Activated CD8-positive, alpha-beta memory T cell treated with anti-CD3 and anti-CD28 coated beads, Interleukin-2, amount 50 U/mL, for 48 hours (primary cell): ENCODE data around the gene TMEM221.
"Not testable (repeated sequence)": the region's sequence is repeated elsewhere in the genome, so short reads cannot be mapped to it uniquely, and the experiment has no call there.

ENCODE experiments used
- DNase-seq: peaks from one replicate; pipeline ENCODE4 v3.0.0-alpha.2; 2020

The TMEM221 gene

DNA sequence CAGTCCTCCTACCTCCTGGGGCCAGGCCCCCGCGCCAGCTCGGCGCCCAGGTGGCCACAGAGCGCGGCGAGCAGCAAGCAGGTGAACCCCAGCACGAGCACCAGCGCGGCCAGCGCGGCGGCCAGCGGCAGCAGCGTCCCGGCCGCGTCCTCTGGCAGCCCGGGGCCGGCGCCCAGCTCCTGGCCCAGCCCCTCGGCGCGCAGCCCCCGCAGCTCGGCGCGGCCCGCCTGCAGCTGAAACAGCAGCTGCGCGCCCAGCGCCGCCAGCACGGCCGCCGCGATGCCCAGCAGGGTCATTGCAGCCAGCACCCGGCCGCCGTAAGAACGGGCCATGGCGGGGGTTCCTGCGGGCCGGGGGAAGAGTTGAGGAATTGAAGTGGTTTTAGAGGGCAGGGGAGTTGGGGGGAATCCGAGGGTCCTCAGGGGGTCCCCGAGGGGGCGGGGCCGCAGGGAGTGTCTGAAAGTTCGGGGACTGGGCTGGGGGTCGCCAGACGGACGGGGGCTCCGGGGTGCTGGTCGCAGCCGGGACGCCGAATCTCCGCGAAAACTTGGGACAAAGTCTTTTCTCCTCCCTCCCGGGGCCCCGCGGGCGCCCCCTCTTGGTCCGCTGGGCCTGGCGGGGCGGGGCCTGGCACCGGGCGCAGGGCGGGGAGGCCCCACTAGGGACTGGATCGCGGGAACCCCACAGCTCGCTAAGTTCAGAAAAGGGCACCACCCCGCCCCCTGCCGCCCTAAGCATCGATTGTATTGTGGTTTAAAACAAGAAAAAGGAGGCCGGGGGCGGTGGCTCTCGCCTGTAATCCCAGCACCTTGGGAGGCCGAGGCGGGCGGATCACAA, at the start of gene TMEM221:
Gene TMEM221 (minus strand): TSS at position 538 of the 837 bp plus-strand sequence. CDS start 206 bp downstream, at position 332.
- DNase-seq = peak; percentile 80

DNA sequence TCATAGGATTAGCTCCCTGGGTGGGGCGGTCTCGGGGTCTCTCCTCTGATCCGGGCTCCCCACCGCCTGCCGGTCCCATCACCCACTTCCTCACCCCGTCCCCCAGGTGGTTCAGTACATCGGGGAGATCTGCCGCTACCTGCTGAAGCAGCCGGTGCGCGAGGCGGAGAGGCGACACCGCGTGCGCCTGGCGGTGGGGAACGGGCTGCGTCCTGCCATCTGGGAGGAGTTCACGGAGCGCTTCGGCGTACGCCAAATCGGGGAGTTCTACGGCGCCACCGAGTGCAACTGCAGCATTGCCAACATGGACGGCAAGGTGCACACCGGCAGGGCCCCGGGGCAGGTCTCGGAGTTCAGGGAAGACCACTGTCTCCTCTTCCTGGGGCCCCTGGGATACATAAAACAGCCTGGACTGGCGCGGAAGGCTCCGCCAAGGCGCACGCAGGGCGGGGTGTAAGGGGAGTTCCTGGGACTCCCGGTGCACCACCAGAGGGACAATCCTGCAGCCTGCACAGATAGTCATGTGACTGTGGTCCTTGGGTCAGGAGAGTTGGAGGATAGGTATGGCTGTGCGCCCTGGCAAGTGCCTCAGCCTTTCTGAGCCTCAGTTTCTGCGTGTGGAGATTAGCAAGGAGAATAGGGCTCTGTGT, 48.8 kb upstream of the TMEM221 start:
- no peak for DNase-seq

DNA sequence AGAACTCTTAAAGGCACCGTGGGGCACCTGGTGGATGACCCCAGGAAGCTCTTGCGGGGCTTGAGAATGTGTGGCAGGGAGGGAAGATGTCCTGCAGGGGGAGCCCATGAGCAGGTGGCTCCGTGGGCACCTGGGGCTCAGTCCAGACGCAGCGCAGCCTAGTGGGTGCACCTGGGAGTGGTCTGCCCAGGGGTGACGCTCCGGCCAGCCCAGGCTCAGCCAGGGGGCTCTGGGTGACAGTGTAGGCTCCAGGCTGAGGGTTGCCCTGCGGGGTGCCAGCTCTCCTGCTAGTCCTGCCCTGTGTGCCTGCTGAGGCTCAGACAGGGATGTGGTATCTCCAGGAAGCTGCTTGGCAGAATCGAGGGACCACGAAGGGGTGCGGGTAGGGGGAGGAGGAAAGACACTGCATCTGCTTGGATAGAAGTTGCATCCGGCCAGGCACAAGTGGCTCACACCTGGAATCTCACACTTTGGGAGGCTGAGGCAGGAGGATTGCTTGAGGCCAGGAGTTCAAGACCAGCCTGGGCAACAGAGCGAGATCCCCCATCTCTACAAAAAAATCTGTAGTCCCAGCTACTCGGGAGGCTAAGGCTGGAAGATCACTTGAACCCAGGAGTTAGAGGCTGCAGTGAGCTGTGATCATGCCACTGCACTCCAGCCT, 48.0 kb upstream of the TMEM221 start:
- DNase-seq = peak; percentile 95

DNA sequence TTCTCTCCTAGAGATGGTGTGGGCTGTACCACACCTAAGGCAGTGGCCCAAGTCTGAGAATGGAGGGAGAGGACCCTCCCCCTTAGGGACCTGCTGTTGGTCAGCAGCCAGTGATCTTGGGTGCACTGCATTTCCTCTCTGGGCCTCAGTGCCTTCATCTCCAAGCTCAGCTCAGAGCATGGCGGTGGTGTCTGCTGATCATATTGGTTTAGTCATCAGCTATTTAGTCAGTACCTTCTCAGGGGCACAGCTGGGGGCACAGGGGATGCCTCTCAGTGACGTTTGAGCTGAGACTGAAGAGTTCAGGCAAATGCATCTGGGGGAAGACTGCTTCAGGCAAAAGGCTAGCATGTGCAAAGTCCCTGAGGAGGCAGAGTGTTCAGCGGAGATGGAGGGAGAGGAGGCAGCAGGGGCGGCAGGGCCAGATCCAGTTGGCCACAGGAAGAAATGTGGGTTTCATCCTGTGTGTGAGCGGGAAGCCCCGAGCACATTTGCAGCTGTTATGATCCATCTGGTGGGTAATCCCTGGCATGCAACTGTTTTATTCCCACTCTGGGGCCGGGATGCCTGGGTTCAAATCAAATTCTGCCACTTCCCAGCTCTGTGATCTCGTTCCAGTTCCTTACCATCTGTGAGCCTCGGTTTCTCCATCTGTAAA, 47.3 kb upstream of the TMEM221 start:
- DNase-seq = no peak

DNA sequence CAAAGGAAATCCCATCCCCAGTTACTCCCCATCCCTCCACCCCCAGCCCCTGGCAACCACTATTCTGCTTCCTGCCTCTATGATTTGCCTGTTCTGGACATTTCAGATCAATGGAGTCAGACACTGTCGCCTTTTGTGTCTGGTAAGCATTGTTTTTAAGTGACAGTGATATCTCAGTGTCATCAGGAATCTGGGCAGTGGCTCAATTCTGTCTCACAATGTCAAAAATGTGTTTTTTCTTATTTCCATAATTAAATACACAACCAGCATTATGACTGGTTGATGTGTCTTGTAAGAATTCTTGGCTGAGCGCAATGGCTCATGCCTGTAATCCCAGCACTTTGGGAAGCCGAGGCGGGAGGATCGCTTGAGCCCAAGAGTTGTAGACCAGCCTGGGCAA, 42.8 kb upstream of the TMEM221 start:
- DNase-seq = no peak

DNA sequence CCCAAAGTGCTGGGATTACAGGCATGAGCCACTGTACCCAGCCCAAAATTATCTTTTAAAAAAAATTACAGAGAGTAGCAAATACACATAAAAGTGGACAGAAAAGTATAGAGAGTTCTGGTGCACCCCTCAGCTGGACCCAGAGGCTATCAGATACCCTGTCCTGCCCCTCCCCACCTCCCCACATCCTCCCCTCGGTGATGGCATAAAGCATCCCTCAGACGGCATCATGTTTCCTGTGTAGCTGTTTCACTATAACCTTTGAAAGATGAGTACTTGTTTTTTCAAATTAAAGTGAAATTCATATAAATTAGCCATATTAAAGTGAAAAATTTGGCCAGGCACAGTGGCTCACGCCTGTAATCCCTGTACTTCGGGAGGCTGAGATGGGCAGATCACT, 41.9 kb upstream of the TMEM221 start:
- DNase-seq = no peak

DNA sequence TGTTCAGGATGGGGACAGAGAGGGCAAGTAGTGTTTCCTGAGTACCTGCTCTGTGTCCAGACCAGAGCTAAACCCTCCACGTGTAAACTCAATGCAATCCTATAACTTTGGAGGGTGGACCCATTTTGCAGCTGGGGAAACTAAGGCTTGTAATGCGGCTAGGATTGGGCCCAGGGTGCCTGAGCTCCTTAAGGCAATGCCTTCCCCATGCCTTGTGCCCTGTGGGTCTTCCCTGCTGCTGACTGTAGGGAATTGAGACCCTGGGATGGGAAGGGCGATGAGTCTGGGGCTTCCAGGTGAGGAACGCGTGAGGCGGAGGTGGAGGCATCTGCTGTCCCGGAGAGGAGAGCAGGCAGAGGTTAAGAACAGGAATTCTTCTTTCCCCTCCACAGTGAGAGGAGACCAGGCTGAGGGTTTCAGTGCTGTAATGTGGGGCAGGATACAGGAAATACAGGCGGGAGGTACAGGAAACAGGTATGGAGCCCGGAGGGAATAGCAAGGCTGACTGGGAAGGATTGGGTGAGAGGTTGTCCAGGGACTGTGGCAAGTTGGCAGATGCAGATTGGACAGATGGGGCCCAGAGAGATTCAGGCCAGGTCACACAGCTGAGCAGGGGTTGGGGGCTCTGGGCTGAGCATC, 41.0 kb upstream of the TMEM221 start:
- DNase-seq = peak; percentile 54

DNA sequence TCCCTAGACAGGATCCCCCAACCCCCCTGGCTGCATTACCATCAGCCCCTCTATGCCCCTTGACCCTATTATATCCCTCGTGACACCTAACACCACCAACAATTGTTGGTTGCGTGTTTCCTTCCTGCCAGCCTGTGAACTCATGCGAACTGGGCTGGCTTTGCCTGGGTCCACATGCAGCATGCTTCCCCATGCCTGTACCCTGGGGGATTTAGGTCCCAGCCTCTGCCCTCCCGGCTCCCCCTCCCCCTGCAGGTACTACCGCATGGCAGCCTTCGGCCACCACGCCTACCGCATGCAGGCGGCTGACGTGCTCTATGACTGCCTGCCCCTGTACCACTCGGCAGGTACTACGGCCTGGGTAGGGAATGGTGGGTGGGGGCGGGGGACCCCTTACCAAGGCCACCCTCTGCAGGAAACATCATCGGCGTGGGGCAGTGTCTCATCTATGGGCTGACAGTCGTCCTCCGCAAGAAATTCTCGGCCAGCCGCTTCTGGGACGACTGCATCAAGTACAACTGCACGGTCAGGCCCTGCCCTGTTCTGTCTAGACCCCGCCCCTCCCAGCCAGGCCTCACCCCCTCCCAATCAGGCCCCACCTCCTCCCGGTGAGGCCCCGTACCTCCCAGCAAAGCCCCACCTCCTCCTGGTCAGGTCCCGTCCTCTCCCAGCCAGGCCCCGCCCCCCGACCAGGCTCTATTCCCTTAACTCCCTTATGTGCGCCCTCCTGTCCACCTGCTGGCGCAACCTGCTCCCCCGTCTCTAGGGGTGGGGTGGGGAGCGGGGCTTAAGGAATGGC, 40.3 kb upstream of the TMEM221 start:
- DNase-seq = peak; percentile 92

DNA sequence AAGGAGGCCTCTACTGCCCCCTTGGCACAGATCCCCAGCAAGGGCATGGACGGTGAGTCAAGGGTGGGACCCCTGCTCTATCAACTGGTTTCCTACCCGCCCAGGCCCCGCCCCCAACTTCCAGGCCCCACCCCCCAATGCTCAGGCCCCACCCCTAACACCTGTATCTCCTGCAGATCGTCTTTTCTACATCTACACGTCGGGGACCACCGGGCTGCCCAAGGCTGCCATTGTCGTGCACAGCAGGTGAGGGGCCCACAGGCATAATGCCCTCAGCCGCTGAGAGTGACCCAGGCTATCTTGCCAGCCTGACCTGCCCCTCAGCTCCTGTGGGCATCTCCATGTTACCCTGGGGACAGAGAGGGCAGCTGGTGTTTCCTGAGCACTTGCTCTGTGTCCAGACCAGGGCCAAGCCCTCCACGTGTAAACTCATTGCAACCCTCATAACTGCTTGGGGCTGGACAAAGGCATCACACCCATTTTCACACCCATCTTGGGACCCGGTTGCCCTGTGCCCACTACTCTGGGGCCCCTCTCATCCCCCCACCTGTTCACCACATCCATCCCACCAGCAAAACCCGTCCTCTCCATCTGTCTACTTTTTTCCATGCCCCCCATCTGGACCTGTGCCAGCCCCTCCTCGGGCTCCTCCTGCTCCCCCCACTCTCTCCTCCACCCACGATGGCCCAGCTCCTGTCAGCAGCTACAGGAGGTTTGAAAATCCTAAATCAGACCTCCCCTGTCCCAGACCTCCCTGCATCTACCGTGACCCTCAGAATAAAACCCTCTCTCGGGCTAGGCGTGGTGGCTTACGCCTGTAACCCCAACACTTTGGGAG, 39.0 kb upstream of the TMEM221 start:
- no peak for DNase-seq

DNA sequence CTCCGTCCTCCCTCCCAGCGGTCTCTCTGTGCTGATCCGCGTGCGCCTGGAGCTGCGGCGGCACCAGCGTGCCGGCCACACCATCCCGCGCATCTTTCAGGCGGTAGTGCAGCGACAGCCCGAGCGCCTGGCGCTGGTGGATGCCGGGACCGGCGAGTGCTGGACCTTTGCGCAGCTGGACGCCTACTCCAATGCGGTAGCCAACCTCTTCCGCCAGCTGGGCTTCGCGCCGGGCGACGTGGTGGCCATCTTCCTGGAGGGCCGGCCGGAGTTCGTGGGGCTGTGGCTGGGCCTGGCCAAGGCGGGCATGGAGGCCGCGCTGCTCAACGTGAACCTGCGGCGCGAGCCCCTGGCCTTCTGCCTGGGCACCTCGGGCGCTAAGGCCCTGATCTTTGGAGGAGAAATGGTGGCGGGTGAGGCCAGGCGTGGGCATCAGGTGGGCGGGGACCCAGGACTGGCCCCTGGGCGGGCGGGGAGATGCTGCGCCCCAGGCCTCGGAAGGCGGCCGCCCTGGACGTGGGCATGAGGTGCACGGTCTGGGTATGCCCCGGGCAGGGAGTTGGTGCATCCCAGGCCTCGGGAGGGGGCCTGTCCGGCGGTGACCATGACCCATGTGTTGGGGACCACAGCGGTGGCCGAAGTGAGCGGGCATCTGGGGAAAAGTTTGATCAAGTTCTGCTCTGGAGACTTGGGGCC, 38.2 kb upstream of the TMEM221 start:
- DNase-seq = no peak

DNA sequence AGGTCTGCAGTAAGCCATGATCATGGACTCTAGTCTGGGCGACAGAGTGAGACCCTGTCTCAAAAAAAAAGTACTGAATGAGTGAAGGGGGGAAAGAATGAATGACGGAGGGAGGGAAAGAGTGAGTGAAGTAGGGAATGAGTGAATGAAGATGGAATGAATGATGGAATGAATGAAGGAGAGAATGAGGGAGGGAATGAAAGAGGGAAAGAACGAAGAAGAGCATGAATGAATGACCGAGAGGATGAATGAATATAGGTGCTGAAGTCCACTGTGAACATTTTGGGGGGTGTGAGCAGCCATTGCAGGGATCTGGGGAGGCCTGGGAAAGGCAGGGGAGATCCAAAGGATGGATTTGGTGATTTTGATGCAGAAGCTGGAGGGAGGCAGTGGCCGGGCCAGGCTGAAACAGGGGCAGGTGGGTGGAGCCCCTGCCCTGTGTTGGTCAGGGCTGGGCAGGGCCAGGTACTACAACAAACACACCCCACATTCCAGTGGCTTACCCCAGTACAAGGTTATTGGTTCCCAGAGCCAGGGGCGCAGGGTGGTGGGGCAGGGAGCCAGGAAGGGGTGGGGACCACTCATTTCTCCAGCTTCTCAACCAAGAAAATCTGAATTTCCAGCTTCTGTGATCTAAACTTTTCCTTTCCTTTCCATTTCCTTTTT, 36.2 kb upstream of the TMEM221 start:
- no peak for DNase-seq

DNA sequence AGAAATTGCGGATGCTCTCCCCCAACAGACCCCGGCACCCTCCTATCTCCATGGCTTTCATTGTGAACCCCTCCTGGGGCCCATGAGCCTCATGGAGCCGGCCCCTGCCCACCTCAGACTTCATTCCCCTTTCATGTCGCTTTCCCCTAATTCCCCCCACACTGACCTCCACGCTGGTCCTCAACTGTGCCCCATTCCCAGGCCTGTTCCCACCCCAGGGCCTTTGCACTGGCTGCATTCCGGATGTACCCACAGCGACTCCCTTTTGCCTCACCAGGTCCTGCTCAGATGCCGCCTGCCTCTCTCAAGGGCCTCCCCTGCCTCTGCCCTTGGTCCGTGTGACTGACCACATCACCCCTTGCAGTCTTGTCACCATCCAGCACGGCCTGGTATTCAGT, 35.1 kb upstream of the TMEM221 start:
- DNase-seq = no peak

DNA sequence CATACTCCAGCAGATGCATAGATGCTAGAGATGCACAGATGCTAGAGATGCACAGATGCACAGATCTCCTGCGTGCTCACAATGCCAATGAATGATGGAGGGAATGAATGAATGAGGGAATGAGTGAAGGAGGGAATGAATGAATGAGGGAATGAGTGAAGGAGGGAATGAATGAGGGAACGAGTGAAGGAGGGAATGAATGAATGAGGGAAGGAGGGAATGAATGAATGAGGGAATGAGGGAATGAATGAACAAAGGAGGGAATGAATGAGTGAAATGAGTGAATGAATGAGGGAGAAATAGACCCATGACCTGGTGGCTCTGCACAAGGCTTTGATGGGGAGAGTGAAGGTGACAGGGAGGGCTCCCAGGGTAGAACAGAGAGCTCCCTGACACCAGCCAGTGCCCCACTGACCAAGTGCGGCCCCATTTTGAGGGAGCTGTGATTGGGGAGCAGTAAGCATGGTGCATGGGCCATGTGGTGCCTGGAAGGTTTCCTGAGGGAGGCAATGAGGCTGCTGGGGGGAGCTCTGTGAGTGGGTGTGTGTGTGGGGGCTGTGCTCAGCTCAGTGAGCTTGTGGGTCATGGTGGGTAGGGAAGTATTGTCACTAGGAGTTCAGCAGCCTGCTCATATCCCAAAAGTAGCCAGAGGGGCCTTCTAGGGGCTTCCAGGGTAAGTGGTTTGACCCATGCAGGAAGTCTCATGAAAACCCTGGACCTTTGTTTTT, 34.6 kb upstream of the TMEM221 start:
- no peak for DNase-seq

DNA sequence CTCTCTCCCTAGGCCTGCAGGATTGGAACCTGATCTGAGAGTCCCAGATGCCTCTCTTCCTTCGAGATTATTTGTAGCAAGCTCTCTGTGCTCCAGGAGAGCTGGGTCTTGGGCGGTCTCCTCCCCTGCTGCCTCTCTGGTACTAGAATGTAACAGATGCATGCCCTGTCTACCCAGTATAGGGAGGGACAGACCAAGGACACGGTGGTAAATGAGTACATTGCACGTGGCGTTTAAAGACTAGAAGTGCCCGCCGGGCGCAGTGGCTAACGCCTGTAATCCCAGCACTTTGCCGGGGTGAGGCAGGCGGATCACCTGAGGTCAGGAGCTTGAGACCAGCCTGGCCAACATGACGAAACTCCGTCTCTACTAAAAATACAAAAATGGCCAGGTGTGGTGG, 33.5 kb upstream of the TMEM221 start:
- no peak for DNase-seq

DNA sequence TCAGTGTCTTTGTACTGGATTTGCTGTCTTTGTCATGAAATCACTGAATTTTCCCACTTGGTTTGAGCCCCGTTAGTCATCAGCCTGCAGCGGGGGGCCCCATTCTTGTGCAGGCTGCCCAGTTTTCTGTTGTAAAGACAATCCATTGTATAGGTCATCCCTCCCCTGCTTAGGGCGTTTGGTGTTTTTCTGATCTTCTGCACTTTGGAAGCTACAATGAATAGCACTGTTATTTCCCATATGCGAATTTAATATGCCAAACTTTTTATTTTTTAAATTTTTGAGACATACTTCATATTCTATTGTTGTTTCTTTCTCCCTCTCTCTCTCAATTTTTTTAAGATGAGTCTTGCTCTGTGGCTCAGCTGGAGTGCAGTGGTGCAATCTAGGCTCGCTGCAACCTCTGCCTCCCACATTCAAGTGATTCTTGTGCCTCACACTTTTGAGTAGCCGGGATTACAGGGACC, 30.9 kb upstream of the TMEM221 start:
- DNase-seq = no peak

DNA sequence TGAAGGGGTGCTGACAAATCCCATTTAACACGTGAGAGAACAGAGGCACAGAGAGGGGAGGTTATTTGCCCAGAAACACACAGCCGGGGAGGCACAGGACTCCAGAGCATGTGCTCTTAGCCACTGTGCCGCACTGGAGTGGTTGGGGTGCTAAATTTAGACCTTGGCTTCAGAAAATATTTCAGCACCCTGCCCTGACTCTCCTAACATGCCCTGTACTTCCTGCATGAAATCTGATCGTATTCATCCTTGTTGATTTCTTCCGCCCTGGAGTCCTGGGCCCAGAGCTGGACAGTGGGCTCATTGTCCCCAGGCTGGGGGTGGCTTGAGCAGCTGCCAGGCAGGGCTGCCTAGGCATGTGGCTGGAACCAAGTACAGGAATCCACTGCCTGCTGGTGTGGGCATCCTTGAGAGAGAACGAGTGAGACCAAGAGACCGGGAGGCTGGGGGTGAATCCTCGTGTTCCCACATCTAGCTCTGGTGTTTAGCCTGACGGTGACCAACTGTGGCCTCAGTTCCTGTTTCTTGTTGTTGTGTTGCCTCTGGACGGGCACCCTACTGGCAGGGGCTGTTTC, 27.2 kb upstream of the TMEM221 start:
- DNase-seq = no peak

DNA sequence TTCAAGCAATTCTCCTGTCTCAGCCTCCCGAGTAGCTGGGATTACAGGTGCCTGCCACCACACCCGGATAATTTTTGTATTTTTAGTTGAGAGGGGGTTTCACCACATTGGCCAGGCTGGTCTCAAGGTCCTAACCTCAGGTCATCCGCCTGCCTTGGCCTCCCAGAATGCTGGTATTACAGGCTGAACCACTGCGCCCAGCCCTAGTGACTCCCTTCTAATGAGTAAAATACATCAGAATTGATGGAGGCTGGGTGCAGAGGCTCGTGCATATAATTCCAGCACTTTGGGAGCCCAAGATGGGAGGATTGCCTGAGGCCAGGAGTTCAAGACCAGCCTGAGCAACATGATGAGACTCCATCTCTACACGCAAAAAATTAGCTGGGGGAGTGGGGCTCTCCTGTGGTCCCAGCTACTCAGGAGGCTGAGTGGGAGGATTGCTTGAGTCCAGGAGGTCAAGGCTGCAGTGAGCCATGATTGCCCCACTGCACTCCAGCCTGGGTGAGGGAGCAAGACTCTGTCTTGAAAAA, 26.6 kb upstream of the TMEM221 start:
- DNase-seq = not testable (repeated sequence)

DNA sequence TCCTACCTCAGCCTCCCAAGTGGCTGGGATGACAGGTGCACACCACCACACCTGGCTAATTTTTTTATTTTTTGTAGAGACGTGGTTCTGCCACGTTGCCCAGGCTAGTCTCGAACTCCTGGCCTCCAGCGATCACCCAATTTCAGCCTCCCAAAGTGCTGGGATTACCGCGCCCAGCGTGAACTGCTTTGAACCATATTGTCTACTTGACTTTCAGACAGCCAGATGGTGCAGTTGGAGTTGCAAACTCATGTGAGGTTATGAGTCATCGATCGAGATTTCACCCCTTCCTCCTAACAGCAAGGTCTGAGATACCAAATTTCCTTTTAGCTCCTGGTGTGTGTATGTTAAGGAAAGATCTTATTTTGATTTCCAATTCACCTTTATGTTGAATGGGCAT, 24.6 kb upstream of the TMEM221 start:
- no peak for DNase-seq
